ENCODE measurements around the gene HTR2A.

HTR2A gene

GRCh38 chr13:46906405-46906804 is 9.6 kb upstream of the HTR2A start:
- Histone ChIP-seq H3K79me2 (ENCODE audit: insufficient read depth, low read length) (no peaks in the 10 kb centered on the region), H3K4me3 (ENCODE audit: insufficient read depth, low read length, poor library complexity, severe bottlenecking) (no peak overlapping the region), H4K20me1 (ENCODE audit: low read depth, low read length) (no peaks in the 10 kb centered on the region), H3K9ac (ENCODE audit: low read length) (no peak overlapping the region), H3K4me2 (ENCODE audit: low read depth, low read length, poor library complexity, severe bottlenecking) (no peak overlapping the region), H3K9me2 (replicated peaks; ENCODE audit: insufficient read depth, low read length) (no peaks in the 10 kb centered on the region), H3K9me3 (ENCODE audit: insufficient read depth, low read length) (no peaks in the 10 kb centered on the region), H3K36me3 (ENCODE audit: low read length) (no peaks in the 10 kb centered on the region), H2AFZ (ENCODE audit: low read depth, low read length, severe bottlenecking) (no peak overlapping the region), H3F3A (ENCODE audit: insufficient read depth) (no peaks in the 10 kb centered on the region), H3K27ac (ENCODE audit: low read depth, low read length) (no peak overlapping the region), H3K27me3 (ENCODE audit: low read length) (no peaks in the 10 kb centered on the region)
- TF ChIP-seq CTCF (IDR thresholded peaks at IDR 0.05; ENCODE audit: insufficient read depth, low read length, poor library complexity, severe bottlenecking) (no peak), EZH2phosphoT487 (conservative IDR thresholded peaks at IDR 0.05; ENCODE audit: low read length) (no peak)

- Histone ChIP-seq H3K9me2 (replicated peaks; ENCODE audit: insufficient read depth, low read length) (no peaks in the 10 kb centered on the region), H3K4me3 (ENCODE audit: insufficient read depth, low read length, poor library complexity, severe bottlenecking) (no peak overlapping the region), H2AFZ (ENCODE audit: low read depth, low read length, severe bottlenecking) (no peak overlapping the region), H3K9ac (ENCODE audit: low read length) (no peak overlapping the region), H3K36me3 (ENCODE audit: low read length) (no peaks in the 10 kb centered on the region), H3K79me2 (ENCODE audit: insufficient read depth, low read length) (no peaks in the 10 kb centered on the region), H3F3A (ENCODE audit: insufficient read depth) (no peaks in the 10 kb centered on the region), H3K27me3 (ENCODE audit: low read length) (no peaks in the 10 kb centered on the region), H3K9me3 (ENCODE audit: insufficient read depth, low read length) (no peaks in the 10 kb centered on the region), H3K27ac (ENCODE audit: low read depth, low read length) (no peak overlapping the region), H3K4me2 (ENCODE audit: low read depth, low read length, poor library complexity, severe bottlenecking) (no peak overlapping the region), H4K20me1 (ENCODE audit: low read depth, low read length) (no peaks in the 10 kb centered on the region)
- no peak for TF ChIP-seq CTCF (IDR thresholded peaks at IDR 0.05; ENCODE audit: insufficient read depth, low read length, poor library complexity, severe bottlenecking)
- TF ChIP-seq EZH2phosphoT487 (conservative IDR thresholded peaks at IDR 0.05; ENCODE audit: low read length), result no peak
Measured at GRCh38 chr13:46905249-46905648, 8.4 kb upstream of the HTR2A start.

- Histone ChIP-seq H3K36me3 (ENCODE audit: low read length) (no peaks in the 10 kb centered on the region), H3K4me3 (ENCODE audit: insufficient read depth, low read length, poor library complexity, severe bottlenecking) (no peak overlapping the region), H3K9ac (ENCODE audit: low read length) (no peak overlapping the region), H3K27me3 (ENCODE audit: low read length) (no peaks in the 10 kb centered on the region), H3F3A (ENCODE audit: insufficient read depth) (no peaks in the 10 kb centered on the region), H3K9me2 (replicated peaks; ENCODE audit: insufficient read depth, low read length) (no peaks in the 10 kb centered on the region), H3K79me2 (ENCODE audit: insufficient read depth, low read length) (no peaks in the 10 kb centered on the region), H4K20me1 (ENCODE audit: low read depth, low read length) (no peaks in the 10 kb centered on the region), H3K27ac (ENCODE audit: low read depth, low read length) (no peak overlapping the region), H2AFZ (ENCODE audit: low read depth, low read length, severe bottlenecking) (no peak overlapping the region), H3K4me2 (ENCODE audit: low read depth, low read length, poor library complexity, severe bottlenecking) (no peak overlapping the region), H3K9me3 (ENCODE audit: insufficient read depth, low read length) (no peaks in the 10 kb centered on the region)
- TF ChIP-seq EZH2phosphoT487 (conservative IDR thresholded peaks at IDR 0.05; ENCODE audit: low read length), result no peak
- TF ChIP-seq CTCF (IDR thresholded peaks at IDR 0.05; ENCODE audit: insufficient read depth, low read length, poor library complexity, severe bottlenecking), result no peak
Measured at GRCh38 chr13:46903748-46904147, 6.9 kb upstream of the HTR2A start.

Measured in SU-DHL-6 (cell line).